GM21423 (cell line): ENCODE results near the gene RALGDS.

Experiments used
- ATAC-seq: cut with Tn5 transposase; IDR thresholded peaks from one replicate; pipeline ENCODE4 v1.9.1; 2021; ENCODE audit warnings: mild to moderate bottlenecking, moderate library complexity; ENCODE audit not compliant: unreplicated experiment

The RALGDS gene

GRCh38 chr9:133137451-133138231, 16.6 kb upstream of the RALGDS start:
- no peak for ATAC-seq

- ATAC-seq: no peak
Measured at GRCh38 chr9:133135146-133135745, 14.2 kb upstream of the RALGDS start.

GRCh38 chr9:133134388-133135145, 13.5 kb upstream of the RALGDS start:
- ATAC-seq: no peak

- peak; percentile 87 for ATAC-seq
Measured at GRCh38 chr9:133133681-133134387, 12.8 kb upstream of the RALGDS start.

- no peak for ATAC-seq
Measured at GRCh38 chr9:133132174-133132573, 11.1 kb upstream of the RALGDS start.

GRCh38 chr9:133131506-133131905, 10.5 kb upstream of the RALGDS start:
- ATAC-seq: no peak

GRCh38 chr9:133130685-133131244, 9.7 kb upstream of the RALGDS start:
- no peak for ATAC-seq

GRCh38 chr9:133129001-133129795, 8.2 kb upstream of the RALGDS start:
- ATAC-seq: no peak

GRCh38 chr9:133128152-133128551, 7.1 kb upstream of the RALGDS start:
- ATAC-seq: no peak

GRCh38 chr9:133127340-133127981, 6.4 kb upstream of the RALGDS start:
- ATAC-seq: no peak

- ATAC-seq: no peak
Measured at GRCh38 chr9:133126697-133127339, 5.8 kb upstream of the RALGDS start.

GRCh38 chr9:133125941-133126696, 5.1 kb upstream of the RALGDS start:
- peak; percentile 33 for ATAC-seq

GRCh38 chr9:133124907-133125275, 3.9 kb upstream of the RALGDS start:
- ATAC-seq: no peak

- no peak for ATAC-seq
Measured at GRCh38 chr9:133124123-133124906, 3.3 kb upstream of the RALGDS start.

GRCh38 chr9:133122935-133123611, 2.0 kb upstream of the RALGDS start:
- no peak for ATAC-seq

- no peak for ATAC-seq
Measured at GRCh38 chr9:133122605-133122934, 1.5 kb upstream of the RALGDS start.

- no peak for ATAC-seq
Measured at GRCh38 chr9:133121915-133122550, 993 bp upstream of the RALGDS start.
